Right lung (tissue), 5 donors: ENCODE results near the gene KRT74. TPM values are rescaled to one million over a fixed set of nuclear protein-coding genes. Genes with fewer than 3 reads are reported as not detected.

Experiments
- DNase-seq, 2 donors: peaks; one replicate each; pipeline ENCODE4 v3.0.0-alpha.2; 2013
- polyA plus RNA-seq, 5 donors: library from polyadenylated mRNA; unstranded; fragments of 120-200 nt; gene quantifications; one replicate each; pipeline versions ENCODE4 v1.2.1 to v1.2.3, GENCODE V29; 2013; ENCODE audit warnings: inconsistent platforms in 1 of 5, low replicate concordance in 1 of 5; ENCODE audit not compliant: insufficient read length in 5 of 5, insufficient read depth in 1 of 5

Gene KRT74
- polyA plus RNA-seq, 5 donors: not detected

DNA sequence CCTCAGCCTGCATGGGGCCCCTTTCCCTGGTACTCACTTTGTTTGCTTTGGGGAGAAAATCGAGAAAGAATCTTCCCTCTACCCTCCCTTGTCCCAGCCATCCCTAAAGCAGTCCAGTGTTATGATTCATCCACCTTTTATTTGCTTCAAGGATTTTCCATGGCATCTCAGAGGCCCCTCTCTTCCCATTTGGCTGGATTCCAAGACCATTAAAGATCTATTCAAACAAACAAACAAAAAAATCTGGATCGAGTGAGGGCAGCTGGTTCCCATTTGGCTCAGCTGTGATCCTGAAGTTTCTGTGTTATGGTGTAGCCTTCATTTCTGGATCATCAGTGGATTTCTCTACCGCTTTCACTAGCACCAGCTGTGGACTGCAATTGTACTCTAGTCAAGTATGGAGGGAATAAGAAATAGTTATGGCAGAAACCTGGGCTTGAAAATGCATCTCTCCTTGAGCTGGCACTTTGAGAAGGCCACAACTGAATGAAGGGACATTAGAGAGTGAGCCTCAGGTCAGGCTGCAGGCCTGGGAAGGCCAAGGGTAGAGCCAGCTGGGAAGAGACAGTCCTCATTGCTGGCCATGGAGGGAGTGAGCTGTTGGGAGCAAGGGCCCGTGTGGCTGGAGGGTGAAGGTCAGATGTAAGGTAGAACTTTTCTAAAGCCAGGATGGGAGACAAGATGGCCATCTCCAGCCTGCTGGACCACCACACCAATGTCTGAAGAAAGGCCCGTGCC, 34.4 kb downstream of the KRT74 start:
- peak; percentile 44 to 61 for DNase-seq

DNA sequence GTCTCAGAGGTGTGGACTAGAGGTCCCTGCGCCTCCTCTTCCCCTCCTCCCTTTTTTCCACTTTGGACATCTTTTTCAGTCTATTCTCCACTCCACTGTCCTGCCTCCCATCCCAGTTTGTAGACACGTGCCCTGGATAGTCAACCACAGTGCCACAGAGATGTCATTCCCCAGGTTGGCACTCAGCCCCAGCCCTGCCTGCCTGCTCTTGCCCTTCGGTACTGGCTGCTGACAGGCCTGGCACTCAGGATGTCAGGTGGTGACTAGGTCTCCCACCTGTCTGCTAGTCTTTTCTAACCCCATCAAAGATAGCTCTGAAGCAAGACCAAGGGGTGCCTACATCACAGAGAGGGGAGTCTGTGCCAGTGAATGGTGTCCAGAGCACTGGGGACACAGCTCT, 36.5 kb downstream of the KRT74 start:
- DNase-seq: no peak

GRCh38 chr12:52535574-52535973, 38.1 kb downstream of the KRT74 start:
- no peak for DNase-seq

- no peak for DNase-seq
Observed at GRCh38 chr12:52534482-52534881, 39.2 kb downstream of the KRT74 start.

DNA sequence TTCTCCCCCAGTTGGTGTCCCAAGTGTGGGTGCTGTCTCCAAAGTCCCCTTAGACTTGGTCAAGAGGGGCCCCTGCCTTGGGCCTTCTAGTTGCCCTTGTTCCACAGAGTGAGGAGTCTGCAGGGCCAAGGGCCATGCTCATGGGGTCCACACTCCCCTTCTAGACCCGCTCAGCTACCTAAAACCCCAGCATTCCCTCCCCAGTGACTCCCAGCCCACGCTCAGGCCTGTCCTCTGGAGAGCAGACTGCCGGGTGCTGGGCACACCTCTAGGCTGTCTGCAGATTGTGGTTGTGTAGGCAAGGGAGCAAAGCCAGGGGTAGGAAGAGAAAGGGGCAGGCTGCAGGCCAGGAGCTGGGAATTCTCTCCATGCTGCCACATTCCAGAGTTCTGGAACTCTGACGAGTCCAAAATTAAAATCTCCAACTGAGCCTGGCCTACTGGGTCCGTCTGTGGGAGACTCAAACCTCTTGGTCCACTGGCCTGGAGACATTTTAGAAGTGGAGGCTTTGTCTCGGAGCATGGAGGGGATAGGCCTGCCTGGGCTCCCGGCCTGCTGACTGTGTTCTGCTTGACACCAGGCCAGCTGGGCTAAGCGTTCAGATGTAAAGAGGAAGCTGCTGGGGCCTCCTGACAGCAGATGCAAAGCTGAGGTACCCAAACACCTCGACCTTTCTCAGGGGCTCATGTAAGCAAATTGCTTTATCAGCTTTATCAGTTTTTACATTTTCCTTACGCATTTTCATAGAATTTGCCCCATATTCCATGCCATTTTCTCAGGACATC, 39.8 kb downstream of the KRT74 start:
- DNase-seq: no peak

- DNase-seq: no peak
Observed at GRCh38 chr12:52532636-52533035, 41.0 kb downstream of the KRT74 start.

GRCh38 chr12:52531566-52532300, 41.9 kb downstream of the KRT74 start:
- no peak for DNase-seq

DNA sequence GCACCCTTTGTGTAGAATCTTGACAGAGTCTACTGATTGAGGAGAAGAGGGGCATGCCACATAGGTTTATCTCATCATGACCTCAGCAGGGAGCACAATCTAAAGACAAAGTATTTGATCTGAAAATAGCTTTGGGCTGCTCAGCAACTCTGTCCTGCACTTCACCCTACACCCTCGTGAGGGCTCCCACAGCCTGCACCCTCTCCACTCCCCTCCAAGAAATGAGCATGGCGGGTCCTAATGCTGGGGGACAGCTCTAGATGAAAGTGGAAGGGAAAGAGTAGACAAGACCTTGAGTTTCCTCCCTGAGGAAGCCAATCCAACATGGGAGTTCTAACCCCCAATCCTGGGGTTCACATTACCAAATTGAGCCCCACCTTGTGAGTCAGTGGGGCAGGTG, 42.7 kb downstream of the KRT74 start:
- no peak for DNase-seq

DNA sequence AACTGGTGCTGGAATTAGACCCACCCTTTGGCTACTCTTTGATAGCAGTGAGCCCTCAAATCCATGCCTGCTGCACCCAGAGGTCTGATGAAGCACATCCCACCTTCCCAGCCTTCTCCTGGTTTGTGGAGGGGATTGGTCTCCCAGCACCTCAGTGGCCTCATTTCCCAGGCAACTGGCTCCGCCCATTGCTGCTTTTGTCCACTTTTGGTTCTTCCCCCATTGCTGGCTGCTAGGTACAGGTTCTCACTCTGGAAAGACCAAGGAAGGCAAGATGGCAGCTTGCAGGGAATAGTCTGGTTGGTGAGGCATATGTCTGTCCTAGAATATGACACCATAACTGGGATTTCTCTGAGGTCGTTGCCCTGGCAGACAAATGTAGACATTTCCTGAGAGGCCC, 43.3 kb downstream of the KRT74 start:
- DNase-seq: no peak

GRCh38 chr12:52529846-52530245, 43.8 kb downstream of the KRT74 start:
- no peak for DNase-seq

- DNase-seq: no peak
Observed at GRCh38 chr12:52529417-52529816, 44.2 kb downstream of the KRT74 start.

- DNase-seq: no peak
Observed at GRCh38 chr12:52528641-52529143, 45.0 kb downstream of the KRT74 start.

GRCh38 chr12:52527121-52527800, 46.4 kb downstream of the KRT74 start:
- DNase-seq: no peak

GRCh38 chr12:52526511-52526951, 47.1 kb downstream of the KRT74 start:
- no peak for DNase-seq

DNA sequence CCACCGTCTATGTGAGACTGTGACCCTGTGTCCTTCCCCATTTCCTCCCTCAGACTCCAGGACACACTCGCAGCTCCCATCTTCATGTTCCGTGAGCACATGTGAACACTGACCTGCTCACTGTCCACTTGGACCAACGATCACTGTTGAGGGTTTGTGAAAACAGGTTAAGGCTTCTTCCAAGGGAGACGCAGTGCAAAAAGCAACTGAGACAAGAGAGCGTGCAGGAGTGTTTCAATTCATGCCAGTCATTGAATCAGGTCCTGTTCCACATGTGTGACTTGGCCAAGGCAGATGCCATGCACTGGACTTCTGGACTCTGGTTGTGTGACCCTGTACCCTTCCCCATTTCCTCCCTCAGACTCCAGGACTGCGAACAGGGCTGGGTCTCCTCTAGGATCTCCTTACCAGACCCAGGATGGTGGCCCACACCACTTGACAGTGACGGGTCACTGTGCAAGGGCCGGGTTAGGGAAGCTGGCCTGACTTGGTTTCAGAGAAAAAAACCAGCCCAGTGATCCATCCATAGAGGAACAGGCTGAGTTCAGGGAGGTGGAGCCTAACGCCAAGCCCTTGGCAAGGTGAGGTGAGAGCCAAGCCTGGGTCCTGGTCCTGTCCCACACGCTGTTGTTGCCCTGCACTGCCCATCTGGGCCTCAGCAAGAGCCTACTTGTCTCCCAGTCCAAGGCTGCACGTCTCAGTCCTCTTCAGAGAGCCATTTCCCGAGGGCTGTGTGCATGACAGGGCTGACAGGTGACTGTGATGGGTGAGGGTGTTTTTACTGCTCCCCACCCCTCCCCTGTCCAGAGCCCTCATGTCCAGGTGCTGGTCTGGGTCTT, 47.8 kb downstream of the KRT74 start:
- no peak for DNase-seq

DNA sequence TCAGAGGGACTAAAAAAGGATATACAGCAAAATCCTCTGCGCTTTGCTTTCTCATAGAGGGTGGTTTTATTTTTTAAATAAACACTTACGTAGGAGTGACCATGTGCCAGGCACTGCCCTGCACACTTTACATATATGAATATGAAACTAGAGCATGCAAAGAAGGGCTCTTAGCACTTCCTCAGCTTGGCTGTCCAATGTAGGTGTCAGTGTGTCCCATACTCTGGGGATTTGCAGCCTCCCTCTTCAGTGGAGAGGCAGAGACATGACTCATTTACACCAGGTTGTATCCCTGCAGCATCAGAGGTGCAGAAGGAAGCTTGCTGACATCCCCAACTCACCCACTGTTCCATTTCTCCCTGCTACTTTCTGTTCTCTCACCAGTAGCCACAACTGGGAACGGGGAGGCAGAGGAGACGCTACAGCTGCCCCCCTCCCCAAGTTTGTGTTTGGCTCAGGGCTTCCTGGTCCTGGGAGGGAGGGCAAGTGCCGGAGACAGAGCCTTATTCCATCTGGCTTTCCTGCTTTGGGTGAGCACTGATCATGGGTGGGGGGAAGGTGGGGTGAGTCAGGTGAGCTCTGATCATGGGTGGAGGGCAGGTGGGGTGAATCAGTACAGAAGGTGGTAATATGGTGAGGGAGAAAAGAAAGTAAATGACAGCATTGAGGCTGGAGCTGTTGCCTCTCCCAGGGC, 48.6 kb downstream of the KRT74 start:
- DNase-seq: no peak

DNA sequence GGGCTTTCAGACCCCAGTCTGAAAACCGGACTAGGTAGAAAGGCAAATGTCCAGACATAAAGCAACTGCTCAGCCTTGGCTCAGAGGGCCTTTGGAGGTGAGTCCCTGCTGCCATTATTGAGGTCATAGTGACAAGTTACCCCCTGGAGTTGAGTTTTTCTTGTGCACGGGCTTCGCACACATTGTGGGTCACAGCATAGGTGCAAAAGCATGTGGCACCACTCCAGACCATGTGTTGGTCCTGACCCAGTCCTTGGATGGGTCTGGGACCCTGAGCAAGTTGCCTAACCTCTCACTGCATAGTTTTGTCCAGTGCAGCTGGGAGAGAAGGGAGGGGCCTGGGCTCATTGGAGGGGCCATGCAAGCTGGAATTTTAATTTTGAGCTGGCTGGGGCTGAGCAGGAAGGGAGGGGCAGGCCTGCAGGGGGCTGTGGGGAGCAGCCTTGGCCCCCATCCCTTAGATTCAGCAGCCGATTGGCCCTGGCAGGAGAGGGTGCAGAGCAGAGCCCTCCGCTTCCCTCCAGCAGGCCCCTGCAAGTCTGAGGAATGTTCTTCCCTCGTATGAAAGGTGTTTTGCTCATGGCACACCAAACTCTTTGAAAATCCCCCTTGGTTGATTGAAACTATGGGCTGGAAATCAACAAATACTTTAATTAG, 49.3 kb downstream of the KRT74 start:
- no peak for DNase-seq

DNA sequence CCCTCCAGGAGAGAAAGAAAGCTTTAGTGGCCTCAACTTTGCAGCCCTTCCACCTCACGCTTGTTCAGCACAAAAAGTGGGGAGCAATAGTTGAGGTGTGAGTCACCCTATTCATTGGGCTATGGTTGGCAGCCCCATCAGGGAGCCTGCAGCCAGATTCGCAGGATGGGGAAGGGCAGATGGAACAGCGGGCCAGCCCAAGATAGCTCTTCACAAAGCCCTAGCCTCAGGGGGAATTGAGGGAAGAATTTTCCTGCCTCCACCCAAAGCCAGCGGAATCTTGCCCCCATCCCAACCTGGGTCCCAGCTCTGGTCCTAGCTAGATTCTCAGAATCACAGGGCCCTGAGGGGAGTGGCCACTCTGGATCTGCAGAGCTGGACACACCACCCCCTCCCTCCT, 49.8 kb downstream of the KRT74 start:
- DNase-seq: no peak

DNA sequence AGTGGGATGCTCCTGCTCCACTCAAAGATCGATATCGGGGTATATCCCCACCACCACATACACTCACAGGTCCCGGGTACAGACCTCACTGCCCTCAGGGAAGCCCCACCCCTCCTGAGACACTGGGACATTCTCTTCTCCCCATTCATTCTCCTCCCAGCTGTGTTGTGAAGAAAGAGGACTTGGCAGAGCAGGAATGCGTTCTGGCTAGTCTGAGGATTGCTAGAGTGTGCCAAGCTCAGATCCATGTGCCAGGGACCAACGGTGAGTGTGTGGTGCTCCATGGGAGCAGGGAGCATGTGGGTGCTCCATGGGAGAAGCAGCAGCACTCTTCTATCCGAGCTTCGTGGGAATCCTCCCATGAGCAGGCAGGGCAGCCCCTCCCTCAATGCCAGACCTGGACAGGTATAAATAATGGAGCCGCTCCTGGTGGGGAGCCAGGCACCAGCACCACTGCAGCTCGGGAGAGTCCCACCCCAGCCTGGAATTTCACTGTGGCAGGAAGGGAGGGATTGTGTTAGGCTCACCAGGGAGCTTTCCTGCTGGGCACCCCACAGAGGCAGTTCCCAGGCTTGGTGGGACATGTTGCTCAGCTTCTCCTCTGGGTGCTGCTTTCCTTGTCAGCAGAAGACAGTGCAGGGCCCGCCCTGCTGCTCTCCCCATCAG, 51.2 kb downstream of the KRT74 start:
- no peak for DNase-seq
